ENCODE results near the gene ASXL3.

ASXL3 gene

GRCh38 chr18:33540392-33540791 is 37.6 kb upstream of the ASXL3 start:
- Histone ChIP-seq H2BK5ac (ENCODE audit: low read depth, low read length, poor library complexity) (no peak overlapping the region), H4K8ac (ENCODE audit: low read depth, low read length) (no peak overlapping the region), H3K9me3 (ENCODE audit: insufficient read depth, low read depth, low read length) (no peaks in the 10 kb centered on the region), H3K27me3 (ENCODE audit: insufficient read depth, low read length) (no peaks in the 10 kb centered on the region), H3K14ac (ENCODE audit: low read length) (no peak overlapping the region), H3K4me1 (ENCODE audit: control insufficient read depth in 1 of 2, insufficient read depth in 2 of 2, low read length in 2 of 2) (no peaks in the 10 kb centered on the region), H2BK12ac (ENCODE audit: low read length) (no peak overlapping the region), H3K27ac (ENCODE audit: low read depth, low read length) (no peak overlapping the region), H4K12ac (ENCODE audit: low read depth, low read length) (no peak overlapping the region), H3K18ac (ENCODE audit: low read length) (no peak overlapping the region), H3K79me1 (ENCODE audit: low read length) (no peaks in the 10 kb centered on the region), H2AFZ (ENCODE audit: insufficient read depth, low read length, poor library complexity) (no peak overlapping the region), H3K4me3 (ENCODE audit: low read depth, low read length) (no peak overlapping the region), H3K4me2 (ENCODE audit: low read length) (no peak overlapping the region), H4K91ac (ENCODE audit: low read depth, low read length) (no peak overlapping the region), H3K23ac (ENCODE audit: low read length) (no peak overlapping the region), H3K9ac (ENCODE audit: low read length) (no peak overlapping the region), H2BK120ac (ENCODE audit: insufficient read depth, low read length, poor library complexity) (no peak overlapping the region), H2AK5ac (ENCODE audit: low read length) (no peak overlapping the region), H3K79me2 (ENCODE audit: control insufficient read depth, insufficient read depth, low read length, poor library complexity) (no peaks in the 10 kb centered on the region), H3K36me3 (ENCODE audit: control insufficient read depth in 1 of 2, insufficient read depth in 2 of 2, low read length in 2 of 2) (no peaks in the 10 kb centered on the region), H3K4ac (ENCODE audit: low read depth, low read length) (no peak overlapping the region)
- WGBS (ENCODE audit: extremely low coverage, insufficient coverage, insufficient read length) = no CpG with 5 or more reads among the region's 2 CpGs
- DNase-seq = no peak

- no peak overlapping the region for H2BK5ac ChIP-seq (ENCODE audit: low read depth, low read length, poor library complexity)
- H3K4me2 ChIP-seq (ENCODE audit: low read length) = no peak overlapping the region
- H3K9me3 ChIP-seq (ENCODE audit: insufficient read depth, low read depth, low read length) = no peaks in the 10 kb centered on the region
- H3K4ac ChIP-seq (ENCODE audit: low read depth, low read length) = no peak overlapping the region
- no peak overlapping the region for H4K91ac ChIP-seq (ENCODE audit: low read depth, low read length)
- no peak overlapping the region for H2AK5ac ChIP-seq (ENCODE audit: low read length)
- H2BK120ac ChIP-seq (ENCODE audit: insufficient read depth, low read length, poor library complexity) = no peak overlapping the region
- H3K23ac ChIP-seq (ENCODE audit: low read length) = no peak overlapping the region
- H2BK12ac ChIP-seq (ENCODE audit: low read length) = no peak overlapping the region
- no peaks in the 10 kb centered on the region for H3K79me1 ChIP-seq (ENCODE audit: low read length)
- H2AFZ ChIP-seq (ENCODE audit: insufficient read depth, low read length, poor library complexity) = no peak overlapping the region
- H3K4me3 ChIP-seq (ENCODE audit: low read depth, low read length) = no peak overlapping the region
- H4K8ac ChIP-seq (ENCODE audit: low read depth, low read length) = no peak overlapping the region
- no peak overlapping the region for H3K14ac ChIP-seq (ENCODE audit: low read length)
- H3K27ac ChIP-seq (ENCODE audit: low read depth, low read length) = no peak overlapping the region
- DNase-seq = no peak
- H4K12ac ChIP-seq (ENCODE audit: low read depth, low read length) = no peak overlapping the region
- H3K4me1 ChIP-seq (ENCODE audit: control insufficient read depth in 1 of 2, insufficient read depth in 2 of 2, low read length in 2 of 2) = no peaks in the 10 kb centered on the region
- no peak overlapping the region for H3K9ac ChIP-seq (ENCODE audit: low read length)
- H3K27me3 ChIP-seq (ENCODE audit: insufficient read depth, low read length) = no peaks in the 10 kb centered on the region
- no peak overlapping the region for H3K18ac ChIP-seq (ENCODE audit: low read length)
- no peaks in the 10 kb centered on the region for H3K36me3 ChIP-seq (ENCODE audit: control insufficient read depth in 1 of 2, insufficient read depth in 2 of 2, low read length in 2 of 2)
- no CpG with 5 or more reads among the region's 3 CpGs for WGBS (ENCODE audit: extremely low coverage, insufficient coverage, insufficient read length)
- no peaks in the 10 kb centered on the region for H3K79me2 ChIP-seq (ENCODE audit: control insufficient read depth, insufficient read depth, low read length, poor library complexity)
Measured at GRCh38 chr18:33541316-33541715, 36.7 kb upstream of the ASXL3 start.

GRCh38 chr18:33556846-33557245 is 21.2 kb upstream of the ASXL3 start:
- H3K4me2 ChIP-seq (ENCODE audit: low read length) = no peak overlapping the region
- WGBS (ENCODE audit: extremely low coverage, insufficient coverage, insufficient read length) = no CpG with 5 or more reads among the region's 2 CpGs
- H4K12ac ChIP-seq (ENCODE audit: low read depth, low read length) = no peak overlapping the region
- no peak overlapping the region for H2BK12ac ChIP-seq (ENCODE audit: low read length)
- H3K27ac ChIP-seq (ENCODE audit: low read depth, low read length) = no peak overlapping the region
- H4K8ac ChIP-seq (ENCODE audit: low read depth, low read length) = no peak overlapping the region
- no peak overlapping the region for H3K18ac ChIP-seq (ENCODE audit: low read length)
- no peak overlapping the region for H4K91ac ChIP-seq (ENCODE audit: low read depth, low read length)
- no peaks in the 10 kb centered on the region for H3K79me2 ChIP-seq (ENCODE audit: control insufficient read depth, insufficient read depth, low read length, poor library complexity)
- H2AFZ ChIP-seq (ENCODE audit: insufficient read depth, low read length, poor library complexity) = no peak overlapping the region
- H3K36me3 ChIP-seq (ENCODE audit: control insufficient read depth in 1 of 2, insufficient read depth in 2 of 2, low read length in 2 of 2) = no peaks in the 10 kb centered on the region
- no peak overlapping the region for H3K23ac ChIP-seq (ENCODE audit: low read length)
- H3K79me1 ChIP-seq (ENCODE audit: low read length) = peaks cover 4% of the 10 kb centered on the region
- peaks cover 0 to 3% of the 10 kb centered on the region in 2 experiments for H3K4me1 ChIP-seq (ENCODE audit: control insufficient read depth in 1 of 2, insufficient read depth in 2 of 2, low read length in 2 of 2)
- no peak overlapping the region for H3K14ac ChIP-seq (ENCODE audit: low read length)
- no peak overlapping the region for H3K9ac ChIP-seq (ENCODE audit: low read length)
- no peak overlapping the region for H3K4me3 ChIP-seq (ENCODE audit: low read depth, low read length)
- no peak overlapping the region for H2BK5ac ChIP-seq (ENCODE audit: low read depth, low read length, poor library complexity)
- no peaks in the 10 kb centered on the region for H3K27me3 ChIP-seq (ENCODE audit: insufficient read depth, low read length)
- no peak overlapping the region for H2AK5ac ChIP-seq (ENCODE audit: low read length)
- H3K4ac ChIP-seq (ENCODE audit: low read depth, low read length) = no peak overlapping the region
- no peak overlapping the region for H2BK120ac ChIP-seq (ENCODE audit: insufficient read depth, low read length, poor library complexity)
- H3K9me3 ChIP-seq (ENCODE audit: insufficient read depth, low read depth, low read length) = no peaks in the 10 kb centered on the region
- no peak for DNase-seq

- Histone ChIP-seq H3K14ac (ENCODE audit: low read length) (no peak overlapping the region), H2BK5ac (ENCODE audit: low read depth, low read length, poor library complexity) (no peak overlapping the region), H4K8ac (ENCODE audit: low read depth, low read length) (no peak overlapping the region), H3K18ac (ENCODE audit: low read length) (no peak overlapping the region), H4K12ac (ENCODE audit: low read depth, low read length) (no peak overlapping the region), H3K9ac (ENCODE audit: low read length) (no peak overlapping the region), H4K91ac (ENCODE audit: low read depth, low read length) (no peak overlapping the region), H2AFZ (ENCODE audit: insufficient read depth, low read length, poor library complexity) (no peak overlapping the region), H3K4me1 (ENCODE audit: control insufficient read depth in 1 of 2, insufficient read depth in 2 of 2, low read length in 2 of 2) (peaks cover 0 to 3% of the 10 kb centered on the region in 2 experiments), H3K4me3 (ENCODE audit: low read depth, low read length) (no peak overlapping the region), H3K27me3 (ENCODE audit: insufficient read depth, low read length) (no peaks in the 10 kb centered on the region), H3K23ac (ENCODE audit: low read length) (no peak overlapping the region), H2BK12ac (ENCODE audit: low read length) (no peak overlapping the region), H3K4me2 (ENCODE audit: low read length) (no peak overlapping the region), H2BK120ac (ENCODE audit: insufficient read depth, low read length, poor library complexity) (no peak overlapping the region), H2AK5ac (ENCODE audit: low read length) (no peak overlapping the region), H3K27ac (ENCODE audit: low read depth, low read length) (no peak overlapping the region), H3K79me2 (ENCODE audit: control insufficient read depth, insufficient read depth, low read length, poor library complexity) (no peaks in the 10 kb centered on the region), H3K79me1 (ENCODE audit: low read length) (peaks cover 4% of the 10 kb centered on the region), H3K9me3 (ENCODE audit: insufficient read depth, low read depth, low read length) (no peaks in the 10 kb centered on the region), H3K4ac (ENCODE audit: low read depth, low read length) (no peak overlapping the region), H3K36me3 (ENCODE audit: control insufficient read depth in 1 of 2, insufficient read depth in 2 of 2, low read length in 2 of 2) (no peaks in the 10 kb centered on the region)
- WGBS (ENCODE audit: extremely low coverage, insufficient coverage, insufficient read length) = no CpG with 5 or more reads among the region's 3 CpGs
- no peak for DNase-seq
Measured at GRCh38 chr18:33557706-33558105, 20.3 kb upstream of the ASXL3 start.

Data from trophoblast cell (in vitro differentiated cells and primary cell).